ENCODE measurements around the gene EFCAB12.

The EFCAB12 gene

DNA sequence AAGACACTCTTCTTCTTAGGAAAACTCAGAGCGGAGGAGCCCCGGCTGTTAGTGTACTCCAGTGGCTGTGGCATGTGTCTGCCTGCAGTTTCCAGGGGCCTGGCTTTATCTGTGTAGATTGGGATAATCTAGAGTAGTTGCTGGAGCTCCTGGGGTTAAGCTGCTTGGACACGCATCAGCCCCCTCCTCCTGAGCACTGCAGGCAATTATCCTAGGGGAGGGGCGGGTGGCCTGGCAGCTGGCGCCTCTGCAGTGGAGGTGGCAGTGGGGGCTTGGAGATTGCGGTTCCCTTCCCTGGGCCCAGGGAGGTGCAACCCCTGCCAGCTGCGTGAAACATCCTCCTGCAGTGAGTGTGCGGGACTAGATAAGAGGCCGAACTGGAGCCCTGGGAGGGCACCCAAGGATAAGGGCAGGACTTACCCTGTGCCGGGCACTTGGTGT, 68.2 kb downstream of the EFCAB12 start:
- no peak for TF ChIP-seq SIN3A (IDR thresholded peaks at IDR 0.05; ENCODE audit: borderline replicate concordance, insufficient read depth, low read length)
- no peak for TF ChIP-seq TAF1 (IDR thresholded peaks at IDR 0.05; ENCODE audit: borderline replicate concordance, insufficient read depth, low read length)
- TF ChIP-seq POLR2AphosphoS5 (IDR thresholded peaks at IDR 0.05; ENCODE audit: low read depth, low read length): no peak
- TF ChIP-seq FOXP2 (optimal IDR thresholded peaks at IDR 0.05; ENCODE audit: borderline replicate concordance, extremely low read depth, extremely low read length, insufficient read depth): no peak
- TF ChIP-seq, protein P1, sequence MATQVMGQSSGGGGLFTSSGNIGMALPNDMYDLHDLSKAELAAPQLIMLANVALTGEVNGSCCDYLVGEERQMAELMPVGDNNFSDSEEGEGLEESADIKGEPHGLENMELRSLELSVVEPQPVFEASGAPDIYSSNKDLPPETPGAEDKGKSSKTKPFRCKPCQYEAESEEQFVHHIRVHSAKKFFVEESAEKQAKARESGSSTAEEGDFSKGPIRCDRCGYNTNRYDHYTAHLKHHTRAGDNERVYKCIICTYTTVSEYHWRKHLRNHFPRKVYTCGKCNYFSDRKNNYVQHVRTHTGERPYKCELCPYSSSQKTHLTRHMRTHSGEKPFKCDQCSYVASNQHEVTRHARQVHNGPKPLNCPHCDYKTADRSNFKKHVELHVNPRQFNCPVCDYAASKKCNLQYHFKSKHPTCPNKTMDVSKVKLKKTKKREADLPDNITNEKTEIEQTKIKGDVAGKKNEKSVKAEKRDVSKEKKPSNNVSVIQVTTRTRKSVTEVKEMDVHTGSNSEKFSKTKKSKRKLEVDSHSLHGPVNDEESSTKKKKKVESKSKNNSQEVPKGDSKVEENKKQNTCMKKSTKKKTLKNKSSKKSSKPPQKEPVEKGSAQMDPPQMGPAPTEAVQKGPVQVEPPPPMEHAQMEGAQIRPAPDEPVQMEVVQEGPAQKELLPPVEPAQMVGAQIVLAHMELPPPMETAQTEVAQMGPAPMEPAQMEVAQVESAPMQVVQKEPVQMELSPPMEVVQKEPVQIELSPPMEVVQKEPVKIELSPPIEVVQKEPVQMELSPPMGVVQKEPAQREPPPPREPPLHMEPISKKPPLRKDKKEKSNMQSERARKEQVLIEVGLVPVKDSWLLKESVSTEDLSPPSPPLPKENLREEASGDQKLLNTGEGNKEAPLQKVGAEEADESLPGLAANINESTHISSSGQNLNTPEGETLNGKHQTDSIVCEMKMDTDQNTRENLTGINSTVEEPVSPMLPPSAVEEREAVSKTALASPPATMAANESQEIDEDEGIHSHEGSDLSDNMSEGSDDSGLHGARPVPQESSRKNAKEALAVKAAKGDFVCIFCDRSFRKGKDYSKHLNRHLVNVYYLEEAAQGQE (IDR thresholded peaks at IDR 0.05; ENCODE audit: insufficient read depth in 1 of 2, low read depth in 2 of 2, low read length in 2 of 2): no peak

DNA sequence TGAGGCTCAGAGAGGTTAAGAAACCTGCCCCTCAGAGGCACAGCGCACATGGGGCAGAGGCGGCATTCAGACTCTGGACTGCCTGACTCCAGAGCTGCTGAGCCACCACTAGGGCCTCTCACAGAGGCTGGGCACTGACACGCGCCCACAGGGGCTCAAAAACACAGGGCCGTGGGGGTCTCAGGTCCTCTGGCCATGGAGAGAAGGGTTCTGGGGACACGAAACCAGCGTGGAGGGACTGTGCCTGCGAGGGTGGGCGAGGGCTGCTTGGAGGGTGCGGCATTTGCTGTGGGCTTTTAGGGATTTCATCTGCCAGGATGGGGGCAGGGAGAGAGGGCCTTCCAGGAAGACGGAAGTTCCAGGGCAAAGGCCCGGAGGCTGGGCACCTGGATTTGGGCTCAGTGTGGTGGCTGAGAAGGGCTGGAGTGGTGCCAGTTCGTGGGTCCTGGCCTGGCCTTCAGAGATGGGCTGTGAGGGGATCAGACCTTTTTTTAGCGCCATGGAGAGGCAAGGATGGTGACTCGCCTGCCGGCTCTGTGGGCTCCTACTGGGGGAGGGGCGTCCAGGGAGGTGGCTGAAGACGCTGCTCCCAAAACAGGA, 69.6 kb downstream of the EFCAB12 start:
- TF ChIP-seq POLR2AphosphoS5 (IDR thresholded peaks at IDR 0.05; ENCODE audit: low read depth, low read length) (no peak), SIN3A (IDR thresholded peaks at IDR 0.05; ENCODE audit: borderline replicate concordance, insufficient read depth, low read length) (no peak), TAF1 (IDR thresholded peaks at IDR 0.05; ENCODE audit: borderline replicate concordance, insufficient read depth, low read length) (no peak), FOXP2 (optimal IDR thresholded peaks at IDR 0.05; ENCODE audit: borderline replicate concordance, extremely low read depth, extremely low read length, insufficient read depth) (no peak)
- TF ChIP-seq, protein P1 (IDR thresholded peaks at IDR 0.05; ENCODE audit: insufficient read depth in 1 of 2, low read depth in 2 of 2, low read length in 2 of 2): no peak

DNA sequence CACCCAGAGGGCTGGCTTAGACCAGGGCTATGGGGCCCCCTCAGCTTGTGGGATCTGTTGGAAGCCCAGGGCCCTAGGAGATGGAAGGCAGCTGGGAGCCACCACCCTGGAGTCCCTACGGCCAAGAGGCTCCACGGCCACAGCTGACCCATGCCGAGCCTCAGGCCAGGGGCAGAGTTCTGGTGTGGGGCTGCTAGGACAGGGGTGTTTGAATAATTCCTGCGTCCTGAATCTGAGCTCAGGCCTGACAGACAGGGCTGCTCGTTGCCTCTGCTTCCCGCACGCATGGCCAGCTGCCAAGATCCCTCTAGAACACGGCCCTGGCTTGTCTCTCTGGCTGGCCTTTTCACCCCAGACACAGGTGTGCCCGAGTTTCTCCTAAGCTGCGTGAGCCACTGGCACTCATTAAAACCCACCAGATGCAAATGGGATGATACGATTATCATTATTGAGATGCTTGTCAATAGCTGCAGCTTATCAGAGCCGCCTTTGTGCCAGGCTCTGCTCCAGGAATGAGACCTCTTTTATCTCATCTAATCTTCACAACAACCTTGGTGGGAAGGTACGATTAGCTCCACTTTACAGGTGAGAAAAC, 70.2 kb downstream of the EFCAB12 start:
- TF ChIP-seq, protein P1 (IDR thresholded peaks at IDR 0.05; ENCODE audit: insufficient read depth in 1 of 2, low read depth in 2 of 2, low read length in 2 of 2): no peak
- TF ChIP-seq SIN3A (IDR thresholded peaks at IDR 0.05; ENCODE audit: borderline replicate concordance, insufficient read depth, low read length) (no peak), TAF1 (IDR thresholded peaks at IDR 0.05; ENCODE audit: borderline replicate concordance, insufficient read depth, low read length) (no peak), POLR2AphosphoS5 (IDR thresholded peaks at IDR 0.05; ENCODE audit: low read depth, low read length) (no peak), FOXP2 (optimal IDR thresholded peaks at IDR 0.05; ENCODE audit: borderline replicate concordance, extremely low read depth, extremely low read length, insufficient read depth) (no peak)

DNA sequence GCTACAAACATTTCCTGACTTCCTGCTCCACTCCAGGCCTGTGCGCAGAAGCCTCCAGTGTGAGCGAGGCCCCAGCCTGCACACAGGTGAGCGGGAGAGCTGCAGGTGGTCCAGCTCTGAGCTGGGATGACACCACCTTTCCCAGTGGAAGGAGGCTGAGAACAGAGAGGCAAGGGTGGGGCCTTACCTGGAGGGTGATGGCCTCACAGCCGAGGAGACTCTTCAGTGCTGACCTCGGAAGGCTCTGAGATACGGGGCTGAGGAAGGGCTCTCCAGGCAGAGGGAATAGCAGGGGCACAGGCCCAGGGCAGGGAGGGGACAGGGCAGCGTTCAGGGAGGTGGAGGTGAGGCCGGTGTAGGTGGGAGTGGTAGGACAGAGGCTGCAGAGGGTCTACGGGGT, 70.8 kb downstream of the EFCAB12 start:
- TF ChIP-seq FOXP2 (optimal IDR thresholded peaks at IDR 0.05; ENCODE audit: borderline replicate concordance, extremely low read depth, extremely low read length, insufficient read depth) (no peak), SIN3A (IDR thresholded peaks at IDR 0.05; ENCODE audit: borderline replicate concordance, insufficient read depth, low read length) (no peak), TAF1 (IDR thresholded peaks at IDR 0.05; ENCODE audit: borderline replicate concordance, insufficient read depth, low read length) (no peak), POLR2AphosphoS5 (IDR thresholded peaks at IDR 0.05; ENCODE audit: low read depth, low read length) (no peak)
- TF ChIP-seq, protein P1 (IDR thresholded peaks at IDR 0.05; ENCODE audit: insufficient read depth in 1 of 2, low read depth in 2 of 2, low read length in 2 of 2): no peak
